Stimulated activated CD8-positive, alpha-beta memory T cell treated with anti-CD3 and anti-CD28 coated beads, Interleukin-12 subunit alpha, Interleukin-12 subunit beta, amount 100 ng/mL, for 4 hours (primary cell): Measurements from ENCODE around the gene CPVL.

ENCODE experiments used
- DNase-seq: peaks from one replicate; pipeline ENCODE4 v3.0.0-alpha.2; 2020; ENCODE audit warnings: low read depth

The CPVL gene

GRCh38 chr7:29043576-29043975 lies 102.8 kb downstream of the CPVL start:
- DNase-seq: no peak

GRCh38 chr7:29042824-29043231 lies 103.5 kb downstream of the CPVL start:
- DNase-seq: no peak

- DNase-seq: no peak
These were observed 104.3 kb downstream of the CPVL start for GRCh38 chr7:29041991-29042390.

DNA sequence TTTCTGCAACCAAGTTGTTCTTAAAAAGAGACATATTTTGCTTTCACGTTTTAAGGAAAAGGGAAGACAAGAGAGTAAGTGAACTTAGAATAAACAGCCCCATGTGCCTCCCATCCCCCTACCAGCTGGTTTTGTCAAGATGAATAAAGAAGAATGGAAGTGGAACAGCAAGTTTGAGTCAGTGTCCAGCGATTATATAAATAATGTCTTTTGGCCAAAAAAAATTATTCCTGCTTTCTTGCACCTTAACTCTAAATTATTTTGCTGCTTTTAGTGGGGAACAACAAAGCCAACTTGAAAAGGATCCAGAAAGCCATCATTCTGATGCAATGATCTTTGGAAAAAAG lies 105.8 kb downstream of the CPVL start:
- no peak for DNase-seq

- DNase-seq: no peak
These were observed 106.3 kb downstream of the CPVL start for GRCh38 chr7:29039821-29040578.

DNA sequence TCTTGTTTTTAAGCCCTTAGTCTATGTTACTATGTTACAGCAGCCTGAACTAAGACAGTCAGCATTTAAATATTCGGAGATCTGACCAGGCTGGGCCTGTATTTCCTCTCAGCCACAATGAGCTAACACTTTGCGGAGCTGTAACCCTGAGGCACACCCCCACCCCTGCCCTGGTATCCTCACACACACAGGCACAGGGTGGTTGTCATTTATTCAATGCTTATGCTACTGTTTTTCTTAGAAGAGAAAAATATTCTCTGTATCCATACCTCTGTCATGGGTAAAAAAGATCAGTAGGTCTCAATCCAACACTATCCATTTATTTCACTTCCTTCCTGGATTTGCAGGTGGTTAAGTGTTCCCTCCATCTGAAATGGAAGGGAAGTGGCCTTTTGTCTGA lies 107.9 kb downstream of the CPVL start:
- no peak for DNase-seq

- peak; percentile 3 for DNase-seq
These were observed 111.1 kb downstream of the CPVL start for GRCh38 chr7:29035044-29035740.

GRCh38 chr7:29033584-29033983 lies 112.8 kb downstream of the CPVL start:
- DNase-seq: no peak

- no peak for DNase-seq
These were observed 114.2 kb downstream of the CPVL start for GRCh38 chr7:29032146-29032545.

DNA sequence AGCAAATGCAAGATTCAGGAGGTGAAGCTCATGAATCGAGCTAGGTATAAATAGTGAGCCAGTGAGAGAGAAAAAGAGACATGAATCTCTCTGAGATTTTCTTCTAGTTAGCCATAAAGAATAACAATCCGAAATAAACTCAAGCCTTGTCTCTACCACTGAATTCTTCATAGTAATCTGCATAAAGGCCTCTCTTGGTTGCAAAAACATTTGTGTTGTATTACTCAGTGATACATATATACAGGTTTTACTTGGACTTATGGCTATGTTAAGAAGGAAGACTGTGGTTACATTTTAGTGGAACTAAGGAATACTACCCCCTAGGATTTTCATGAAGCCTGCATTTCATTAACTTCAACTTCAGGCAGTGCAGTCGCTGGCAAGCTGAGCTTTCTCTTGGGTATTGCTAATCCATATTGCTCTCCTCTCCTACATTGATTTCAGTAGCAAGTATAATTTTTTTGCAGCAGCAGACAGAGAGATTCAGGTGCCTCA lies 115.5 kb downstream of the CPVL start:
- DNase-seq: no peak

GRCh38 chr7:29022291-29022988 lies 123.9 kb downstream of the CPVL start:
- no peak for DNase-seq

GRCh38 chr7:29019896-29020295 lies 126.4 kb downstream of the CPVL start:
- DNase-seq: no peak

DNA sequence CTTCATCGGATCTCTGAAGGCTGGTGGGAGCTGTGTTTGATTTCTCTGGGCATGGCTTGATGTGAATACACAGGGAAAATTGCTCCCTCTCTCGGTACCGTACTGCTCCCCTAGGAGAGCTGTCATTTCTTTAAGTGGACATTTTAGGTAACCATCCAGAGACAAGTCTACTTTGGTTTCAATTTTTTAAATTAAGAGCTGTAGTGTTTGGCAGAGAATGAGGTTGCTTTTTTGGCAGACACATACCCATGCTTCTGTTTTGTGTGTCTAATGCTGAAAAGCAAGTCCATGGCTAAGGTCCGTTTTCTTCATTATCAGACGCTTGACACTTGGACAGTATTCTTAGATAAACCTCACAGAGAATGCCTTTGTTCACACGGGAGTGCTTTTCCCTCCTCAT lies 127.0 kb downstream of the CPVL start:
- no peak for DNase-seq

GRCh38 chr7:29017713-29018112 lies 128.6 kb downstream of the CPVL start:
- DNase-seq: no peak

DNA sequence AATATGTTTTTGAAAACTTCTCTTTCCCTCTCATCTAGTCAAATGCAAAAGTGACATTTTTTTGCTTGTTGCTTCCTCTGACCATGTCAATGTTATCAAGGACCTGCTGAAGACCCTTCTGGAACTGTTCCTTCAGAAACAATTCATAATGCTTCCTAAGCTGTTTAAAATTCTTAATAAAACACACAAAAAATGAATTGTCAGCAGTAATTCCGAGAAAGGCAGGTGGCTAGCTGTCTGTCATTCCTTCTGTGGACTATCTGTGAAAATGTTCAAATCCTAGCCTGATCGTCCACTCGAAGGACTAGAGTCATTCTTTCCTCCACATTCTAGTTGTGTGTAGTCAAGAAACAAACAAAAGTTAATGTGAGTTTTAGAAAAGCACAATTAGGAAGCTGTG lies 131.6 kb downstream of the CPVL start:
- DNase-seq: no peak

DNA sequence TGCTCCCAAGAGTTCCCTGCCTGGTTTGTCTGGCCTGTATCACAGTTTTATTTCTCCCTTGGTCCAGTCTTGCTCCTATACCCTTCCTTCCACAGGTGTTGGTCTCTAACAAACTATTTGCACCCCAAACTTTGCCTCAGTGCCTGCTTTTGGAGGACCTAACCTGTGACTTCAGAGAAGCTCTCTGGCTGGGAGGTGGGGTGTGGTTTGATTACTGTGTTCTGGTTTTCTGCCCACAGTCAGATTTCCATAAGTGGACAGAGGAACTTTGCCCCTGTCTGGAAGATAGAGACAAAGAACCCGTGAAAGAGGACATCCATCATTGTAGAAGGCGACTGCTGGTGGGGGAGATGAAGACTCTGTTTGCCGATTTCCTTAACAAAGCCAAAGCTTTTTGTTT lies 132.4 kb downstream of the CPVL start:
- no peak for DNase-seq

- no peak for DNase-seq
These were observed 133.1 kb downstream of the CPVL start for GRCh38 chr7:29013082-29013695.

- no peak for DNase-seq
These were observed 136.4 kb downstream of the CPVL start for GRCh38 chr7:29009947-29010346.

GRCh38 chr7:29008590-29008989 lies 137.7 kb downstream of the CPVL start:
- DNase-seq: no peak

DNA sequence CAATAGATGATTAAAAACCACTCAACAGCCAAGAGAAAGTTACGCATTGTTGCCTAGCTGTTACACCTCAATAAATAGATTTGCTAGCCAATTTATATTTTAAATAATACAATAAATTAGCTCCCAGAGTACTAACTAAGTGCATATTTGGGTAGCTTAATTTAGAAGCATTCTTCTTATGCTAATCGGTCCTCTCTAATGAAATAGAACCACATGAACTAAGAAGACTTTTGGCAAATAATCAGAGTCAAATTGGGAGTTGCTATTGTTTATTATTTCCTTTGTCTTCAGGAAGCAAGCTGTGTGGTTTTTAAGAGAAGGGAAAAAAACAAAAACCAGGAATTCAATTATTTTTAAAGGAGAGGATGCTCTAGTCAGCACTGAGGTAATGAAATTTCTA lies 139.2 kb downstream of the CPVL start:
- no peak for DNase-seq

DNA sequence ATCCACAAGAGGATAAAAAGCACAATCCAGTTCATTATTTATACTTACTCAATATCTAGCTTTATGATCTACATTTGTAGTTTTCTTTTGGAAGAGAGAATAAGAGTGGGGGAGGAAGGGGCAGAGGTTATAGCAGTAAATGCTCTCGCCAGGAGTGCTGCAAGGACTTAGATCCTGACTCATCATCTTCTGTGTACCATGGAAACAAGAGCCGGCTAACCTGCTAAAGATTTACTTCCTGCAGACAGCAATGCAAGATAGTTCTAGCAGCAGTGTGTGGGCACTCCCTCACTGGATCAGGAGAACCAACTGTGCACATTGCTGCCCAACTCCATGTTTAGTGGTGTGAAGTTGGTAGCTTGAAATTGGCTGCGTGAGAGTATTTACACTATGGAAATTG lies 140.5 kb downstream of the CPVL start:
- no peak for DNase-seq

DNA sequence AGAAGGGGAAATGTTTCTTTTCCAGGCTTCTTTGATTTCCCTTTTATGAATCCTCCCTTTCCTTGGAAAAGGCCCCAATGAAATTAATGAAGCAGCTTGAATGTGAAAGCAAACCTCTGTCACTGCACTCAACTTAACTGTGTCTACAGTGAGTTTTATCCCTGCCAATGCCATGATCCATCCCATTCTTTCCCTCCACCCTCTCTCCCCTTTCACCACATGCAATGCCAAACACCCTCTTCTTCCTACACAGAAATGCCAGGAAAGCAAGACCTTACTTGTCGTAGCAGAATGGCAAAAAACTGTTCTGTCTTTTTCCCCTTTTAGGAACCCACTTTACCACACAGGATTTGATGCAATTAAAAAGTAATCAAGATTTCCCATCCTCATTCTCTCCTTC lies 140.9 kb downstream of the CPVL start:
- DNase-seq: no peak

DNA sequence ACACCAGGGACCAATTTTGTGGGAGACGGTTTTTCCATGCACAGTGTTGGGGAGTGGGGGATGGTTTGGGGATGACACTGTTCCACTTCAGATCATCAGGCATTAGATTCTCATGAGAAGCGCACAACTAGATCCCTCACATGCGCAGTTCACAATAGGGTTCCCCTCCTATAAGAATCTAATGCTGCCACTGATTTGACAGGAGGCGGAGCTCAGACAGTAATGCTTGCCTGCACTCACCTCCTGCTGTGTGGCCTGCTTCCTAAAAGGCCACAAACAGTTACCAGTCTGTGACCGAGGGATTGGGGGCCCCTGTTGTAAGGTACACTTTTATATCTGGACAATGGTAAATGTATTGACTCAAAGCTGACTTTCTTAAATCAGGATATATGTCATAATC lies 142.6 kb downstream of the CPVL start:
- DNase-seq: no peak
